ENCODE measurements around the gene C2CD2L. TPM values are rescaled to one million over a fixed set of nuclear protein-coding genes. Genes with fewer than 3 reads are reported as not detected.

C2CD2L gene
- total RNA-seq (2022; extraction: Qiagen RNA extraction): 3.9 to 6.3 TPM (median 5.4 TPM) in 5 replicates

GRCh38 chr11:119106564-119107537, at the start of gene C2CD2L:
Gene C2CD2L (plus strand): TSS chr11:119107344. CDS start chr11:119107742, 398 bp downstream.

GRCh38 chr11:119067371-119068222, 39.5 kb upstream of the C2CD2L start, which contains the start of gene VPS11:
Gene VPS11 (plus strand): TSS chr11:119067818. CDS start chr11:119067824, 6 bp downstream.

GRCh38 chr11:119084663-119085436, 22.3 kb upstream of the C2CD2L start, which contains the start of gene HMBS:
Gene HMBS (plus strand): TSS chr11:119084881. CDS start chr11:119085034, 153 bp downstream.

GRCh38 chr11:119101759-119102423, 5.3 kb upstream of the C2CD2L start, which contains the start of gene DPAGT1:
Gene DPAGT1 (minus strand): TSS chr11:119101853. CDS start chr11:119101655, 198 bp downstream.

GRCh38 chr11:119121008-119121810, 14.1 kb downstream of the C2CD2L start, which contains the start of gene HINFP:
Gene HINFP (plus strand): TSS chr11:119121580. CDS start chr11:119126945, 5,365 bp downstream.

GRCh38 chr11:119149018-119149785, 42.1 kb downstream of the C2CD2L start, which contains the start of gene ABCG4:
Gene ABCG4 (plus strand): TSS chr11:119149052. CDS start chr11:119149966, 914 bp downstream.

Other genes with a start within 250 kb of the C2CD2L start
- 0.07 to 0.16 TPM (median 0.10 TPM) in 5 replicates for gene CXCR5, start 223.5 kb upstream of the C2CD2L start, total RNA-seq (2022; extraction: Qiagen RNA extraction)
- 99.5 to 240 TPM (median 201 TPM) in 5 replicates for gene BCL9L, start 181.4 kb upstream of the C2CD2L start, total RNA-seq (2022; extraction: Qiagen RNA extraction)
- gene UPK2, start 151.0 kb upstream of the C2CD2L start, total RNA-seq (2022; extraction: Qiagen RNA extraction): 0.39 to 1.2 TPM (median 0.98 TPM) in 5 replicates
- not detected in 5 replicates for gene FOXR1, start 135.6 kb upstream of the C2CD2L start, total RNA-seq (2022; extraction: Qiagen RNA extraction)
- gene CENATAC, start 109.2 kb upstream of the C2CD2L start, total RNA-seq (2022; extraction: Qiagen RNA extraction): 9.4 to 17.1 TPM (median 14.2 TPM) in 5 replicates
- 785 to 1,034 TPM (median 805 TPM) in 5 replicates for gene RPS25, start 89.0 kb upstream of the C2CD2L start, total RNA-seq (2022; extraction: Qiagen RNA extraction)
- 56.5 to 66.9 TPM (median 60.0 TPM) in 5 replicates for gene TRAPPC4, start 88.6 kb upstream of the C2CD2L start, total RNA-seq (2022; extraction: Qiagen RNA extraction)
- gene SLC37A4, start 76.5 kb upstream of the C2CD2L start, total RNA-seq (2022; extraction: Qiagen RNA extraction): 10.1 to 12.2 TPM (median 11.8 TPM) in 5 replicates
- gene HYOU1, start 50.1 kb upstream of the C2CD2L start, total RNA-seq (2022; extraction: Qiagen RNA extraction): 39.3 to 49.3 TPM (median 46.7 TPM) in 5 replicates
- gene VPS11, start 39.5 kb upstream of the C2CD2L start, total RNA-seq (2022; extraction: Qiagen RNA extraction): 9.7 to 13.8 TPM (median 11.7 TPM) in 5 replicates
- gene HMBS, start 22.5 kb upstream of the C2CD2L start, total RNA-seq (2022; extraction: Qiagen RNA extraction): 45.6 to 51.4 TPM (median 49.7 TPM) in 5 replicates
- gene DPAGT1, start 5.5 kb upstream of the C2CD2L start, total RNA-seq (2022; extraction: Qiagen RNA extraction): 31.6 to 43.9 TPM (median 36.0 TPM) in 5 replicates
- 8.2 to 9.5 TPM (median 9.2 TPM) in 5 replicates for gene HINFP, start 14.2 kb downstream of the C2CD2L start, total RNA-seq (2022; extraction: Qiagen RNA extraction)
- 0.16 to 0.50 TPM (median 0.34 TPM) in 5 replicates for gene ABCG4, start 41.7 kb downstream of the C2CD2L start, total RNA-seq (2022; extraction: Qiagen RNA extraction)
- 7.5 to 11.4 TPM (median 10.3 TPM) in 5 replicates for gene NLRX1, start 61.4 kb downstream of the C2CD2L start, total RNA-seq (2022; extraction: Qiagen RNA extraction)
- gene NHERF4, start 78.1 kb downstream of the C2CD2L start, total RNA-seq (2022; extraction: Qiagen RNA extraction): 0.13 to 0.52 TPM (median 0.24 TPM) in 3 of 5 replicates, not detected in the others
- gene CBL, start 99.0 kb downstream of the C2CD2L start, total RNA-seq (2022; extraction: Qiagen RNA extraction): 5.9 to 9.0 TPM (median 7.2 TPM) in 5 replicates
- 9.2 to 14.8 TPM (median 10.5 TPM) in 5 replicates for gene MCAM, start 209.8 kb downstream of the C2CD2L start, total RNA-seq (2022; extraction: Qiagen RNA extraction)
- 29.2 to 36.7 TPM (median 35.2 TPM) in 5 replicates for gene RNF26, start 227.2 kb downstream of the C2CD2L start, total RNA-seq (2022; extraction: Qiagen RNA extraction)
- gene C1QTNF5, start 233.5 kb downstream of the C2CD2L start, total RNA-seq (2022; extraction: Qiagen RNA extraction): not detected in 5 replicates
- not detected in 5 replicates for gene MFRP, start 239.4 kb downstream of the C2CD2L start, total RNA-seq (2022; extraction: Qiagen RNA extraction)

All from A549 treated with Mapracorat at 1 μM for 4 hours (cell line).